NAMALWA (cell line): ENCODE measurements around the gene INMT.

Source experiments
- DNase-seq: peaks from one replicate; pipeline ENCODE4 v3.0.0-alpha.2; 2015; ENCODE audit warnings: low spot score

The INMT gene

GRCh38 chr7:30752979-30753378 is 1.0 kb downstream of the INMT start:
- DNase-seq: no peak

- no peak for DNase-seq
These were observed 2.5 kb downstream of the INMT start for GRCh38 chr7:30754315-30754877.

GRCh38 chr7:30755384-30756154 is 3.6 kb downstream of the INMT start:
- DNase-seq: no peak

- no peak for DNase-seq
These were observed 5.4 kb downstream of the INMT start for GRCh38 chr7:30757342-30757692.

GRCh38 chr7:30760514-30761213 is 8.7 kb downstream of the INMT start:
- DNase-seq: no peak

GRCh38 chr7:30761214-30762156 is 9.6 kb downstream of the INMT start:
- DNase-seq: no peak

- no peak for DNase-seq
These were observed 12.4 kb downstream of the INMT start for GRCh38 chr7:30764030-30764975.

- no peak for DNase-seq
These were observed 13.5 kb downstream of the INMT start for GRCh38 chr7:30765408-30765807.

- no peak for DNase-seq
These were observed 18.9 kb downstream of the INMT start for GRCh38 chr7:30770845-30771173.

GRCh38 chr7:30771174-30771879 is 19.4 kb downstream of the INMT start, which contains the start of gene MINDY4:
Gene MINDY4, plus strand, starts transcription at chr7:30771417. Its CDS starts 77 bp downstream, at chr7:30771494.
- peak; percentile 57 for DNase-seq

GRCh38 chr7:30771880-30772425 is 20.0 kb downstream of the INMT start:
- peak; percentile 40 for DNase-seq

- DNase-seq: no peak
These were observed 21.0 kb downstream of the INMT start for GRCh38 chr7:30772984-30773383.

GRCh38 chr7:30775992-30776391 is 24.1 kb downstream of the INMT start:
- DNase-seq: no peak

- DNase-seq: no peak
These were observed 25.0 kb downstream of the INMT start for GRCh38 chr7:30776971-30777370.

- DNase-seq: no peak
These were observed 26.5 kb downstream of the INMT start for GRCh38 chr7:30778255-30779025.

GRCh38 chr7:30779574-30779973 is 27.6 kb downstream of the INMT start:
- no peak for DNase-seq

- DNase-seq: no peak
These were observed 29.0 kb downstream of the INMT start for GRCh38 chr7:30780941-30781340.

GRCh38 chr7:30782690-30783089 is 30.8 kb downstream of the INMT start:
- no peak for DNase-seq

GRCh38 chr7:30785786-30786185 is 33.9 kb downstream of the INMT start:
- DNase-seq: no peak
